Raji (cell line): Measurements from ENCODE around the gene NUDT8.

Experiments
- POLR2A ChIP-seq: IDR thresholded peaks from 2 replicates; pipeline ENCODE4 v1.6.1; 2011; ENCODE audit warnings: low read depth, low read length, control low read depth; ENCODE audit not compliant: insufficient read depth

Gene NUDT8

DNA sequence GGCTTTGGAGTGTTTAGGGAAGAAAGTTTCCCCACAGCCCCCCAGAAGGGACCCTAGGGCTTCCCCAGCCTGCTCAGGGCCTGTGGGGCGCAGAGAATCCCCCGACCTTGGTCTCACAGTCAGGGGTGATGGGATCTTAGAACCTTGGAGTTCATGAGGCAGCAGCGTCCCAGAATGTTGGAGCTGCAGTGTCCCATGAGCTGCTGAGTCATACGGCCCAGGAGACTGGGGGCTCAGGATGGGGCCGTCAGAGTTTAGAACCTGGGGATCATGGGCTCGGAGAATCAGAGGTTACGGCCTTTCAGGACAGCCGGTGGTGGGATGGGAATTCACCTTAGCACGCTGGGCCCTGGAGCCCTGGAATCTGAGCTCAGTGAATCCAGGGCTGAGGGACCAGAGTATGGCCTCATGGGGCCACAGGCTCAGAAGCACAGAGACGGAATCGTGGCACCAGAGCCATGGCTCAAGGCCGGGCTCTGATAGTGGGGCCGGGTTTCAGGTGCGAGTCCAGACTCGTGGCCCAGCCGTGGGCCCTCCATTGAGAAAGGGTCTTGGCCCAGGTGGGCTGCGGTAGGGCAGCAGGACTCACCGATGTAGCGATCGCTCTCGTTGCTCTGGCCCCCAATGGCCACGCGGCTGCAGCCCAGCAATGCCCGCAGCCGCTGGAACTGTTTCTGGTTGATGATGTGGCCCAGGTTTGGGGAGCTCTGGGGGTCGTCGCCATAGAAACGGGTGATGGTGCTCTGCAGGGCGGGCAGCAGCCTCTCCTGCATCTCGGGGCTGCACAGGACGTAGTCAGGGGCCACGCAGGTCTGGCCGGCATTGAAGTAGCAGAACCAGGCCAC is 35.2 kb upstream of the NUDT8 start:
- no peak for TF ChIP-seq POLR2A

DNA sequence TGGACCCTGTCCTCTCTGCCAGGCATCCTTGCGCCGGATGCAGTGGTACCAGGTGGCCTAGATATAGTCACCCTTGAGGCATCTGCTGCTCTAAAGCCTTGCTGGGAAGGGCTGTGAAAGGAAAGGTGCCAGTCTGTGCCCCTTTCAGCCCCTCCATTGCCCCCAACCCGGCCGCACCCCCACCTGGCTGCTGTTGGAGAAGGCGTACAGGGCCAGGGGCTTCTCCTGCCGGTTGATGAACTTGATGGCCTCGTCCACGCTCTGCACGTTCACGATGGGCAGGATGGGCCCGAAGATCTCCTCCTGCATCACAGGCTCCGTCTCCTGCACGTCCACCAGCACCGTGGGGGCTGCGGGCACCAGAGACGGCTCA is 34.5 kb upstream of the NUDT8 start:
- no peak for TF ChIP-seq POLR2A

DNA sequence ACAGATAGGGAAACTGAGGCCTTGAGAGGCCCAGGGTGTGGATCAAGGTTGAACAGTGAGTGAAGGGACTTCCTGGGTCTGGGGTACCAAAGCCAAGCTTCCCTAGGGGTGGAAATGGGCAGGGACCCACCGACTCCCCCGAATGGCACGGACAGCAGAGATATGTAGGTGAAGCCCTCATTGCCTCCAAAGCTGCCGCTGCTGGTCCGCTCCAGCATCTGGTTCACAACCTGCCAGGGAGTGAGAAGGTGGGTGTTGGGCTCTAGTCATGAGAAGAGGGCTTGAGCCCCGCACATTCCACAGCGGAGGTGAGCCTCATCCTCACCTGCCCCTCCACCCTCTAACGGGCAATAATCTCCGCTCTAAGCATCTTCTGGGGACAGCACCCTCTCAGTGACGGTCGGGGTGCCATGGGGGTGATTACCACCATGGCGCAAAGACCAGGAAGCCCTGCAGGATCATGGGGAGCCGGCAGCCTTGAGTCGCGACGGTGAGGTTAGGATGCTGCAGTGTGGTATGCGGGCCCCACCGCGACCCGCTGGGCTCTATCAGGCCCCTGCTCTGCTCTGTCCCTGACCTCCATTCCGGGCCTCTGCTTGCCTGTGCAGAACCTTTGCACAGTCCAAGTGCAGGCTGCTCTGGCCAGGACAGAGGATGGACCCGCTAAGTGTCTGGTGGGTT is 33.9 kb upstream of the NUDT8 start:
- no peak for TF ChIP-seq POLR2A

DNA sequence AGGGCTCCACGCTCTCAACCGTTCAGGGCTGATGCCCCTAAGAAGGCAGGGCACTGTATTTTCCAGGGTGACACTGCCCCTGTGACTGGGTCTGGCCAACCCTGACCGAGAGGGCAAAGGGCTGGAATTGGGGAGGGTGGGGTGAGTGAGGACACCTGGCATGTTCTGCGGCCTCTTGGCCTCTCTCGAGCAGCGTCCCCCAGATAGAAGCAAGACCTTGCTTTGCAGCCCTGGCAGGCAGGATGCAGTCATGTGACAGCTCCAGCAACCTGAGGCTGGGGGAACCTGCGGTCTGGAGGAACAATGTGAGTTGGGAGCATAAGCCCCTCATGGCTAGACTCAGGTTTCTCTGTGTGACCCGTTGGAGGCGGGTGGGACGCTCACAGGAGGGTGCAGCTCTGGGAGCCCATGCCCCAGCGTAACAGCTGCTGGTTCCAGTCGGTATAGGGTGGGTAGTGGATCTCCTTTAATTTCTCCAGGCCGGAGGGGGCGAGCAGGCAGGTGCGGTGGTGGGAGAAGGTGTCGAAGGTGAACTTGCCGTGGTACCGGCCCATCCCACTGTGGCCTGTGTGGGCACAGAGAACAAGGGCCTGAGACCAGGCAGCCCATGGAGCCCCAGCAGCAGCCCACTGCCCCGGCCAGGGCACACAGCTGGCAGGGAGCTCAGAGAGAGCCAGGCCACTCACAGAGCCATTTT is 33.2 kb upstream of the NUDT8 start:
- no peak for TF ChIP-seq POLR2A

DNA sequence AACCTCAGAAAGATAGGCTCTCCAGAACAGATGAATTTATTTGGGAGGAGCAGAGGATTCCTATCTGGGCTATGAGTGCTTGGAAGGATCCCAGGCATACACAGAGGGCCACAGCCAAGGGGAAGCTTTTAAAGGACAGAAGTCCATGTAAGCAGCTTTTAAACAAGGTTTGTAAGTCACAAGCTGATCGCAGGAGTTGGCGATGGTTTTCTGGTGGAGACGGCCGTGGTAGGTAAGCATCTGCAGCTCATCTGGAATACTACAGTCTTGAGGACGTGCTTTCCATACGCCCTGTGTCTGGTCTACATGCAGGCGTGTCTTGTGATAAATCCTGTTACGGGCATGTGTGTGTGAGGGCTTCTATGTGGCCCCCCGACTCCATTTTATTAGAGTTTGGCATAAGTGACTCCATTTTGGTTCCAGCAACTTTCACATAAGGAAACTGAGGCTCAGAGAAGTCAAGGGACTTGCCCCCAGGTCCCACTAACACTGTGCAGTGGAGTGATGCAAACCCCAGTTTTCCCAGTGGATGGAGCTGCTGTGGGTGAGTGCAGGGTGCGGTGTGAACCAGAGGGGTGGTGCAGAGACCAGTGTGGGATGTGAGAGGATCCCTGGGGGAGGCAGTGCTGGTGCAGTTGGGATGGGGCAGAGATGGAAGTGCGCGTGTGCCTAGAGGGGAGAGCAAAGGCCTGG is 32.6 kb upstream of the NUDT8 start:
- no peak for TF ChIP-seq POLR2A

DNA sequence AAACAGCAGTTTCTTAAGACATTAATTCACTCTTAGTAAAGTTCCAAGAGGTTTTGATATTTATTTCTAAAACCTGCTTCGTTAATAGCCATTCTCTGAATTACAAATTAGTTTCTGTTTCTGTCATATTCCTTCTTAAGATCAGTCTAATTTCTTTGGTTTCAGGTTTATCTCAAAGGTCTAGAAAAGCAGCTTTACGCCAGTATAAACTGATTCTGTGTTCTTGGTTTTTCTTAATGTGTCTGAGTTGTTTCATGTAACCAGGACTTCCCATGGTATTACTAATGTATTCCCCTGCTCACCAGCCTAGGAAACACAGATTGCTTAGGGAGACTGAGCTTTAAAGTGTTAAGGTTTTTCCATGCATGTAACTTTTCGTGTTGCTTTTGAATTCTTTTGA is 27.6 kb upstream of the NUDT8 start:
- TF ChIP-seq POLR2A = no peak

DNA sequence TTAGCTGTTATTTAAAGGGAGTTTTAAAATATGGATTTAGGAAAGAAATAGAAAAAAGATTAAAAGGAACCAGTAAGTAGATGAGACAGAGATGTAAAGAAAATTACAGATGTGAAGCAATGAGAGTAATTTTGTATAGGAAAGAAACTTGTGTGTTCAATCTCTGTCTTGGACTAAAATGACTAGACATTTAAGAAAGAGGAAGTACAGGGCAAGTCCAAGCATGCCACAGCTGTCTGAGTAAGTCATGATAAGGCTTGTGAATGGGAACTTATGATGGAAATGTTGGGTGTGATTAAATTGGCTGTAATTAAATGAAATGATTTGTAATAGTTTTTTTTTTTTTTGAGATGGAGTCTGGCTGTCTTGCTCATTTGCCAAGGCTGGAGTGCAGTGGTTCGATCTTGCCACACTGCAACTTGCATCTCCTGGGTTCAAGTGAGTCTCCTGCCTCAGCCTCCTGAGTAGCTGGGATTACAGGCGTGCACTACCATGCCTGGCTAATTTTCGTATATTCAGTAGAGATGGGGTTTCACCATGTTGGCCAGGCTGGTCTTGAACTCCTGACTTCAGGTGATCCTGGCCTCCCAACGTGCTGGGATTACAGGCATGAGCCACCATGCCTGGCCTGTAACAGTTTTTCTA is 26.7 kb upstream of the NUDT8 start:
- no peak for TF ChIP-seq POLR2A

DNA sequence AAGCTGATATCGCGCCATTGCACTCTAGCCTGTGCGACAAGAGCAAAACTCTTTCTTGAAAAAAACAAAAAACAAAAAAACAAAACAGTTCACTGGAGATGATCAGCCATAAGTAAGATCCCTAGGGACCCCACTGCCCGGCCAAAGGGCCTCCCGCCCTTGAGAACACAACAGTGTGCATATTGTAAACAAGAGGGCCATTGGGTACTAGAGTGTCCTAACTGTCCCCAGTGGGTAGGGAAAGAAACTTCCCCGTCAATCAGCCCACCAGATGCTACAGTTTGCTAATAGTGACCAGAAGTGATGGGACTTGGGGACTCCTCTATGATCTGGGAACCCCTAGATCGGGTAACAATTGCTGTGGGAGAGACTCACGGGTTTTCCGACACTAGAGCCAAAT is 24.5 kb upstream of the NUDT8 start:
- TF ChIP-seq POLR2A = no peak

DNA sequence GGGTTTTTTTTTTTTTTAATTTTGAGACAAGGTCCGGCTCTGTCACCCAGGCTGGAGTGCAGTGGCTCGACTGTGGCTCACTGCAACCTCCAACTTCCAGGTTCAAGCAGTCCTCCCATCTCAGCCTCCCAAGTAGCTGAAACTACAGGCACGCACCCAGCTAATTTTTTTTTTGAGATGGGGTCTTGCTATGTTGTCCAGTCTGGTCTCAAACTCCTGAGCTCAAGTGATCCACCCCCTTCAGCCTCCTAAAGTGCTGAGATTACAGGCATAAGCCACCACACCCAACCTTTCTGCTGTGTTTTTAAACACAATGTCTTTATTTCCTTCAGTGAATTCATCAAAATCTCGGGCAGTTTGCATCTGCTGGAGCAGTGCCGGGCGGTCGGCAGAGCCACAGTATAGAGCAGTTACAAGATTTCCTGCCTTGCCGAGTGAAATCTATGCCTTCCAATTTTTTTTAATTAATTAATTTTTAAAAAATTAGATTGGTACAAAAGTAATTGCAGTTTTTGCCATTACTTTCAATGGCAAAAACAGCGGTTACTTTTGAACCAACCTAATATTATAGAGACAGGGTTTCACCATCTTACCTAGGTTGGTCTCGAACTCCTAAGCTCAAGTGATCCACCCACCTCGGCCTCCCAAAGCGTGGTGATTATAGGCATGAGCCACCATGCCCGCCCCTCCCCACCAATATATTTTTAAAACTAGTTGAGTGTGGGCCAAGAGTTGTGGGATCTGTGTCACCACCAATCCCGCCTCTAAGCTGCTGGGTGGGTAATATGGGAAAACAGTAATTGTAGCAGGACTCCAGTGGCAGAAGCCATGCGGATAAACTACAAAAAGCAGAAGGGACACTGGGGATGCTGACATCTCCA is 23.5 kb upstream of the NUDT8 start:
- no peak for TF ChIP-seq POLR2A

DNA sequence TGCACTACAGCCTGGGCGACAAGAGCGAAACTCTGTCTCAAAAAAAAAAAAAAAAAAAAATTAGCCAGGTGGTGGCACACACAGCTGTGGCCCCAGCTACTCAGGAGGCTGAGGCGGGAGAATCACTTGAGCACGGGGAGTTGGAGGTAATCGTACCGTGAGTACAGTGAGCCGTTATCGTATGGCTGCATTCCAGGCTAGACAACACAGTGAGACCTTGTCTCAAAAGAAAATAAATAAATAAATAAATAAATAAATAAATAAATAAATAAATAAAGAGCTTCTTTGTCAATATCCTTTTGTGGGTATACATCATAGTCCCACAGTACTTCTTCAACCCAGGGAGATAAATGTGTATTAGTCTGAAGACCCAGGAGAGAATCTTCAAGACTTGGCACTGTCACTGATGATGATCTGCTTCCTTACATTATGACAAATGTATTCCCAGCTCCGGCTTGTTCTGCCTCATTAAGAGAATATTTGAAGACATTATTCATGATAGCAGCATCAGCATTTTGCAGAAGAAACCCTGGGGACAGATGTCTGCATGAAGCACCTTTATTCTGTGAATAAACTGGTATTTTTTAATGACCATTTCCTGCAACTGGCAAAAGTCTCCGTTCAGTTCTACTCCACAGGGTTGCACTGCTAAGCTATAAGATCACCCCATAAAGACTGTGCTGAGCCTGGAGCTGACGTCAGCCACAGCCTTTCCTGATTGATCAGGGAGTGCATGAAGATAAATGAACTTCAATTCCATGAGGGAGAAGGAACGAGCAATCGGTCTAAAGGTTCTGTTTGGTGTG is 22.4 kb upstream of the NUDT8 start:
- no peak for TF ChIP-seq POLR2A

DNA sequence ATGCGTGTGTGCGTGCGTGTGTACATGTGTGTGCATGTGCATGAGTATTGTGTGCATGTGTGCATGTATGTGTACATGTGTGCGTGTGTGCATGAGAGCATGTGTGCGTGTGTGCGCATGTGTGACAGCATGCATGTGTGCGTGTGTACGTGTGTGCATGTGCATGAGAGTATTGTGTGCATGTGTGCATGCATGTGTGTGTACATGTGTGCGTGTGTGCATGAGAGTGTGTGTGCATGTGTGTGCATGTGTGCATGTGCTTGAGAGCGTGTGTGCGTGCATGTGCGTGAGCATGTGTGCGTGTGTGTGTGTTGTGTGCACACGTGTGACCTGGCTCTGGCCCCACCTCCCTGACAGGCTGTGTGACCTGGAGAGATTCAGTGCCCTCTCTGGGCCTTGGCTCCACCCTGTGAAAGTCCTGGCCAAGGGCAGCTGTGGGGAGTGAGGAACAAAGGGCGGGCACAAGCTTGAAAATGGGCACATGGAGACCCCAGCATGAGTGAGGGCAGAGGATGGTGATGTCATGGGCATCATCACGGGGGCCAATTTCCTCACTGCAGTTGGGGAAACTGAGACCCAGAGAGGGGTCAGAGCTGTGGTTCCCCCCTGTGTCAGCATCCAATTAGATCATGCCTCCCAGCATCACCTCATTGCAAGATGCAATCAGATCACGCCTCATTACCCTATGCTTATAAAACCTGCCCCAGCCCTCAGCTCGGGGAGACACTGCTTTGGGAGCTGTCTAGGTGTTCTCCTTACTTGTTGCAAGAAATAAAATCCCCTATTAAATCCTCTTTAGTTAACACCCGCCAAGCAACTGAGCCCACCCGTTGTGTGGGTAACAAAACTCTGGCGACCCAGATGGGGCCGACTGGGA is 20.1 kb upstream of the NUDT8 start:
- TF ChIP-seq POLR2A = peak; percentile 75
